Esophagus muscularis mucosa (tissue), 4 donors: ENCODE data around the gene TK2. TPM values are rescaled to one million over a fixed set of nuclear protein-coding genes. Genes with fewer than 3 reads are reported as not detected.

Experiments
- DNase-seq: peaks from one replicate; pipeline ENCODE4 v3.0.0-alpha.2; 2017; ENCODE audit errors: extremely low spot score
- H3K27ac ChIP-seq, 4 donors: fragments of 200-600 bp; sonication (generic); replicated peaks in 1 of 4; 1 replicate in 3 of 4; 2 replicates in 1 of 4; pipeline ENCODE4 v1.5.1; 2016 to 2019; ENCODE audit warnings: mild to moderate bottlenecking in 1 of 4
- H3K27me3 ChIP-seq, 4 donors: fragments of 200-600 bp; sonication (generic); one replicate each; pipeline versions ENCODE4 v1.5.1 to v1.6.0; 2016 to 2019
- H3K36me3 ChIP-seq, 4 donors: fragments of 200-600 bp; sonication (generic); one replicate each; pipeline ENCODE4 v1.5.1; 2016 to 2019
- H3K4me1 ChIP-seq, 4 donors: fragments of 200-600 bp; sonication (generic); one replicate each; pipeline ENCODE4 v1.5.1; 2016 to 2019
- H3K4me3 ChIP-seq, 4 donors: fragments of 200-600 bp; sonication (generic); 1 replicate in 2 of 4; 2 replicates in 2 of 4; pipeline ENCODE4 v1.5.1; 2016 to 2019; ENCODE audit warnings: mild to moderate bottlenecking in 4 of 4, moderate library complexity in 1 of 4
- H3K9me3 ChIP-seq, 4 donors: fragments of 200-600 bp; sonication (generic); 1 replicate in 3 of 4; 2 replicates in 1 of 4; pipeline ENCODE4 v1.5.1; 2016 to 2019
- EP300 ChIP-seq: sonication (generic); formaldehyde crosslinking; IDR thresholded peaks from one replicate; pipeline ENCODE4 v1.6.1; 2017; ENCODE audit warnings: antibody characterized with exemption
- POLR2A ChIP-seq: fragments of 450-650 bp; IDR thresholded peaks from one replicate; pipeline ENCODE4 v1.6.1; 2017; ENCODE audit warnings: antibody characterized with exemption, moderate library complexity, mild to moderate bottlenecking, low read depth
- POLR2AphosphoS5 ChIP-seq, 2 donors: sonication (generic); formaldehyde crosslinking; IDR thresholded peaks; one replicate each; pipeline ENCODE4 v1.6.1; 2017; ENCODE audit warnings: antibody characterized with exemption in 2 of 2
- WGBS: methylation state at CpG from one replicate; pipeline ENCODE4 v1.1.5; 2018; 5-methylcytosine and 5-hydroxymethylcytosine counted together
- intact Hi-C: fragments of 100-400 bp; cut with DNase I; formaldehyde crosslinking; loops from one replicate; pipeline ENCODE4 v1.15.1; 2023
- total RNA-seq, 4 donors: library from RNA; depleted of rRNA; stranded (reverse); fragments of >200 nt; gene quantifications; one replicate each; pipeline versions ENCODE4 v1.1.0 to v1.2.1, GENCODE V29; 2016
- TF ChIP-seq, protein P1 (sequence below), 3 experiments: fragments of 200-600 bp in 2 of 3; fragments of 450-650 bp in 1 of 3; sonication (generic) in 2 of 3; IDR thresholded peaks; one replicate each; pipeline ENCODE4 v1.5.1; 2017 to 2019; ENCODE audit warnings: antibody characterized with exemption in 3 of 3, mild to moderate bottlenecking in 2 of 3, moderate library complexity in 1 of 3

Gene TK2
- total RNA-seq, 4 donors from 2014 or later = 26.3 to 35.2 (median 30.0) TPM

DNA sequence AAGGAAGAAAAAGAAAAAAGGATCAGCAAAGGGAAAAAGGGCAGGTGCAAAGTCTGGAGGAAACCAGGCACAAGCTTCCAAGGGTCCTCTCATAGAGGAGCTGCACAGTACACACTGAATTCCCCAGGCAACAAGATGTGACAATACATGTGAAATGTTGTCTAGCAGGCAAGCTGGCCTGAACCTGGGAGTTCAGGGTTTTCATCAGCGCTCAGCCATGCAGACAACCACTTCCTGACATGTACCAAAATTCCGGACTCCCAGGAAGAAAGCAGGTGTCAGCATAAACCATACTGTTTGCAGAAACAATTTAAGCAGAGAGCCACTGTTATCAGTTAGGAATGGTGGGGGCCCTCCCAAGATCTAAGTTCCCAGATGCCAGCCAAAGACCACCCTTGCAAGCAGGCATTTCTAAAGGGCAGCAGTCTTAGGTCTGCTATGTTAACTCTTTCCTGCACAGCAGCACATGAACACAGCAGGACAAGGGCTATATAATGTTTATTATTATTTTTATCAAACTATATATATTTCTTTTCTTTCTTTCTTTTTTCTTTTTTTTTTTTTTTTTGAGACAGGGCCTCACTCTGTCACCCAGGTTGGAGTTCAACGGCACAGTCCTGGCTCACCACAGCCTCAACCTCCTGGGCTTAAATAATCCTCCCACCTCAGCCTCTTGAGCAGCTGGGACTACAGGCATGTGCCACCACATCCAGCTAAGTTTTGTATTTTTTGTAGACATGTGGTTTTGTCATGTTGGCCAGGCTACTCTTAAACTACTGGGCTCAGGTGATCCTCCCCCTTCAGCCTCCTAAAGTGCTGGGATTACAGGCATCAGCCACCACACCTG is 10.1 kb downstream of the TK2 start:
- no peak for TF ChIP-seq POLR2AphosphoS5 (IDR thresholded peaks at IDR 0.05)
- TF ChIP-seq, protein P1, sequence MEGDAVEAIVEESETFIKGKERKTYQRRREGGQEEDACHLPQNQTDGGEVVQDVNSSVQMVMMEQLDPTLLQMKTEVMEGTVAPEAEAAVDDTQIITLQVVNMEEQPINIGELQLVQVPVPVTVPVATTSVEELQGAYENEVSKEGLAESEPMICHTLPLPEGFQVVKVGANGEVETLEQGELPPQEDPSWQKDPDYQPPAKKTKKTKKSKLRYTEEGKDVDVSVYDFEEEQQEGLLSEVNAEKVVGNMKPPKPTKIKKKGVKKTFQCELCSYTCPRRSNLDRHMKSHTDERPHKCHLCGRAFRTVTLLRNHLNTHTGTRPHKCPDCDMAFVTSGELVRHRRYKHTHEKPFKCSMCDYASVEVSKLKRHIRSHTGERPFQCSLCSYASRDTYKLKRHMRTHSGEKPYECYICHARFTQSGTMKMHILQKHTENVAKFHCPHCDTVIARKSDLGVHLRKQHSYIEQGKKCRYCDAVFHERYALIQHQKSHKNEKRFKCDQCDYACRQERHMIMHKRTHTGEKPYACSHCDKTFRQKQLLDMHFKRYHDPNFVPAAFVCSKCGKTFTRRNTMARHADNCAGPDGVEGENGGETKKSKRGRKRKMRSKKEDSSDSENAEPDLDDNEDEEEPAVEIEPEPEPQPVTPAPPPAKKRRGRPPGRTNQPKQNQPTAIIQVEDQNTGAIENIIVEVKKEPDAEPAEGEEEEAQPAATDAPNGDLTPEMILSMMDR (IDR thresholded peaks at IDR 0.05) = no peak
- no peak for TF ChIP-seq POLR2A
- no peak for TF ChIP-seq EP300
- DNase-seq = no peak
- no peak overlapping the region for H3K4me3 ChIP-seq
- 81% methylated on average over 3 of the region's 3 CpGs for WGBS
- no peak overlapping the region for H3K27ac ChIP-seq
- H3K27me3 ChIP-seq = no peaks in the 10 kb centered on the region
- H3K4me1 ChIP-seq = peaks cover 0 to 3% (median 1%) of the 10 kb centered on the region in 4 donors
- H3K9me3 ChIP-seq = no peaks in the 10 kb centered on the region
- peaks cover 19 to 95% (median 71%) of the 10 kb centered on the region in 4 donors for H3K36me3 ChIP-seq
- intact Hi-C loops = no loop called here

DNA sequence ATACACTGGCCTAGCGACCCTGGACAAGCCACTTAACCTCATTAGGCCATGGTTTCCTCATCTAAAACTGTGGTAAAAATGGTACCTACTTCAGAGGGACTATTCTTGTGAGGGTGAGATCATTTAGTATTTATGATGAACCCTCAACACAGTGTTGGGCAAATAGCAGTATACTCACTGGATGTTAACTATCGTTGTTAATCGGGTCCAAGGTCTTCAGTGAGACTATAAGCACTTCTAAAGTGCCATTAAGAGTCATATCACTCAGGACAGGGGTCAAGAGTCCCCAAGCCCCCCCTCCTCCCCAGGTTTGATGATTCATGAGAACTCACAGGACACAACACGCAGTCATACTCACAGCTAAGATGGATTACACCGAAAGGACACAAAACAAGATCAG is 11.0 kb downstream of the TK2 start:
- Histone ChIP-seq H3K9me3 (no peaks in the 10 kb centered on the region), H3K4me1 (peaks cover 0 to 3% (median 1%) of the 10 kb centered on the region in 4 donors), H3K27ac (no peak overlapping the region), H3K27me3 (no peaks in the 10 kb centered on the region), H3K4me3 (no peak overlapping the region), H3K36me3 (peaks cover 19 to 96% (median 64%) of the 10 kb centered on the region in 4 donors)
- DNase-seq = no peak
- no peak for TF ChIP-seq POLR2A
- intact Hi-C loops = no loop called here
- WGBS = 95% methylated on average over 5 of the region's 5 CpGs

DNA sequence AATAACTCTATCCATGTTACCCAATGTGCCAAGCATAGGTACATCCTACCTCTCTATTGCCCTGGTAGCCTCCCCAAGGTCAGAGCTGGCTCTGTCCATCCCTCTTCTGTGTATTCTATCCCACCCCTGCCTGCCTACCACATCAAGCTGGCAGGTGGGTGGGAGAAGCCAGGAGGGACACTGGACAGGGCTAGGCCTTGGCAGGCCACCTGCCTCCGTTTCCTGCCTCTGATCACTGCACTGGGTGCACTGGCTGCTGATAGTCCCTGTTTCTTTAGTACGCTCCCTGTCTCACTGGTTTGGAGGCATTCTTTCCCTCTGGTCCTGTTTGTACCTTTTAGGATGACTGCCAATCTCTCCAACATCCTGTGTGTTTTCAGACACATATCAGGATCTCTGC is 12.7 kb downstream of the TK2 start:
- no CpG with 5 or more reads among the region's 2 CpGs for WGBS
- TF ChIP-seq POLR2A = no peak
- no peak for TF ChIP-seq POLR2AphosphoS5 (IDR thresholded peaks at IDR 0.05)
- TF ChIP-seq, protein P1 (IDR thresholded peaks at IDR 0.05) = no peak
- no peak for TF ChIP-seq EP300
- H3K4me3 ChIP-seq = no peak overlapping the region
- peaks cover 35 to 96% (median 59%) of the 10 kb centered on the region in 4 donors for H3K36me3 ChIP-seq
- no peak for DNase-seq
- H3K4me1 ChIP-seq = peaks cover 0 to 3% (median 1%) of the 10 kb centered on the region in 4 donors
- no peak overlapping the region for H3K27ac ChIP-seq
- intact Hi-C loops = no loop called here
- H3K27me3 ChIP-seq = no peaks in the 10 kb centered on the region
- no peaks in the 10 kb centered on the region for H3K9me3 ChIP-seq

DNA sequence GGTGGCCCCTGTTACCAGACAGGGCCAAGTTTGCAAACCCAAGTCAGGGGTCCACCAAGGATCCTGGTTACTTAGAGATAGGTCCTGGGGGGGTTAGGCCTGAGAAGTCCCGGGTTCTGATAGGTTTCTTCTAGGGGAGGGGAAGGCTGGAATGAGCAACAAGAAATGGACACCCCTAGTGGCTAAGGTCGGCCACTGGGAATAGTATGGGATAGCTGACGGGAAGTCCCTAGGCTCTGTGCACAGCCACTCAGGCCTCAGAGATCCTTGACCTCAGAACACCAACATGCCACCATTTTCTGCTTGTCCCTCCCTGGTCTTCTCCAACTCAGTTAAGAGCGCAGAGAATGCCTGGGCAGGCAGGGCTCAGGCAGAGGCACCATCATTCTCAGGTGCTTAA is 13.4 kb downstream of the TK2 start:
- Histone ChIP-seq H3K36me3 (peaks cover 38 to 96% (median 61%) of the 10 kb centered on the region in 4 donors), H3K9me3 (no peaks in the 10 kb centered on the region), H3K4me1 (peaks cover 0 to 3% (median 1%) of the 10 kb centered on the region in 4 donors), H3K4me3 (no peak overlapping the region), H3K27me3 (no peaks in the 10 kb centered on the region), H3K27ac (no peak overlapping the region)
- no peak for TF ChIP-seq POLR2A
- TF ChIP-seq, protein P1 (IDR thresholded peaks at IDR 0.05) = no peak
- no peak for TF ChIP-seq POLR2AphosphoS5 (IDR thresholded peaks at IDR 0.05)
- TF ChIP-seq EP300 = no peak
- intact Hi-C loops = no loop called here
- DNase-seq = no peak
- whole genome bisulfite sequencing = 90% methylated on average over 3 of the region's 4 CpGs

DNA sequence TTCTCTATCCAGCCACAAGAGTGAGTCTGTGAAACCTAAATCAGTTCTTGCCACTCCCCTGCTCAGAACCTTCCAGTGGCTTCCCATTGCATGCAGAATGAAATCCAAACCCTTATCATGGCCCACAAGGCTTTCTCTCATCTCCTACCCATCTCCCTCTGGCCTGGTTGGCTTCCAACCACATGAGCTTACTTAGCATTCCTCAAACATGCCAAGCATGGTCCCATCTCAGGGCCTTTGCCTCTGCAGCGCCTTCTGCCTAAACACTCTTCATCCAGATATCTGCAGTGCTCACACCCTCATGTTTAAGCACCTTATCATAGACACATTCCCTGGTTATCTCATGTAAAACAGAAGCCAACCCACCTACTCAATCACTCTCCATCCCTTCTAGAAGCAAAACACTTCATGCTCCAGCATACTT is 15.5 kb downstream of the TK2 start:
- H3K4me1 ChIP-seq = peaks cover 0 to 3% (median 1%) of the 10 kb centered on the region in 4 donors
- H3K27me3 ChIP-seq = no peaks in the 10 kb centered on the region
- WGBS = 45% methylated on average over 1 of the region's 1 CpG
- DNase-seq = no peak
- H3K36me3 ChIP-seq = peaks cover 56 to 99% (median 72%) of the 10 kb centered on the region in 4 donors
- intact Hi-C loops = no loop called here
- no peak overlapping the region for H3K4me3 ChIP-seq
- TF ChIP-seq, protein P1 (IDR thresholded peaks at IDR 0.05) = no peak
- TF ChIP-seq POLR2AphosphoS5 (IDR thresholded peaks at IDR 0.05) = no peak
- no peak for TF ChIP-seq EP300
- TF ChIP-seq POLR2A = no peak
- no peaks in the 10 kb centered on the region for H3K9me3 ChIP-seq
- no peak overlapping the region for H3K27ac ChIP-seq
